Spleen (tissue), 7 donors: ENCODE results near the gene KBTBD3.

Experiments
- POLR2A ChIP-seq, 3 donors: fragments of 450-650 bp; IDR thresholded peaks; one replicate each; pipeline ENCODE4 v1.5.1; 2017; ENCODE audit warnings: antibody characterized with exemption in 3 of 3, mild to moderate bottlenecking in 1 of 3
- TF ChIP-seq, protein P1 (sequence below), 11 experiments: fragments of 200-600 bp in 7 of 11; fragments of 450-650 bp in 4 of 11; sonication (generic) in 4 of 11; IDR thresholded peaks in 8 of 11; conservative IDR thresholded peaks in 3 of 11; 1 replicate in 7 of 11; 2 replicates in 4 of 11; pipeline versions ENCODE4 v1.4.0 to v1.8.0; 2016 to 2021; ENCODE audit warnings: antibody characterized with exemption in 11 of 11, inconsistent platforms in 4 of 11, mild to moderate bottlenecking in 1 of 11
- donor health status: DM: no; HTN: no; CAD: no; lungs with moderate emphysema.
- donor health status: DM: no; HTN: no; CAD: no.
- donor health status: DM: no; HTN: no; CAD: no.

DNA sequence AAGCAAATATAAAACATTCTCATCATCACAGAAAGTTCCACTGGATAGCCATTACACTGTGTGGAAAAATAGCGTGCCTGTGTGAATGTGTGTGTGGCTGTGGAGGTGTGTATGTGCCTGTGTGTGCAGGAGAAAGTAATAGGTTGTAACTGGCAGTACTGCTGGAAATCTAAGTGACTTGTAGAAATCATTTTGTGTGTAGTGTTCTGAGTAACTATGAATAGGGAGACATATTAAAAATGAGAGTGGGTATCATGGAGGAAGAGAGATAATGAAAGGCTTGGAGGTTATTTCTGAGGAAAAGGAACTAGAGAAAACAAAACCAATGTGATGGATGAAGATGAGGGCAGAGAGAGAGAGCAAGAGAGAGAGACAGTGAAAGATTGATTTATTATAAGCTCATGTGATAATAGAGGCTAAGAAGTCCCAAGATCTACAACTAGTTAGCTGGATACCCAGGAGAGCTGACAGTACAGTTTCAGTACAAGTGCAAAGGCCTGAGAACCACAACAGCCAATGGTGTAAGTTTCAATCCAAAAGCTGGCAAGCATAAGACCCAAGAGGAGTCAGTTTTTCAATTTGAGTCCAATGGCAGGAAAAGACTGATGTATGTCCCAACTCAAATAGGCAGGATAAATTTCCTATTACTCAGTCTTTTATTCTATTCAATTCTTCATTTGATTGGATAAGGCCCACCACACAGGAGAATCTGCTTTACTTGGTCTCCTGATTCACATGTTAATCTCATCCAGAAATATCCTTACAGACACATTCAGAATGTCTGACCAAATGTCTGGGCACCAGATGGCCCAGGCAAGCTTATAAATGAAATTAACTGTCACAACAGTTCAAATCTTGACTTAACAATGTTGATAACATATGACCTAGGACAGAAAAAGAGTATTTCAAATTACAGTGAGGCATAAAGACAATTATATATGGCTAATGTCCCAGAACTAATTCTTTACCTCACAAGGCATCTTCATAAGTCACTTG lies 14.9 kb downstream of the KBTBD3 start:
- TF ChIP-seq, protein P1, sequence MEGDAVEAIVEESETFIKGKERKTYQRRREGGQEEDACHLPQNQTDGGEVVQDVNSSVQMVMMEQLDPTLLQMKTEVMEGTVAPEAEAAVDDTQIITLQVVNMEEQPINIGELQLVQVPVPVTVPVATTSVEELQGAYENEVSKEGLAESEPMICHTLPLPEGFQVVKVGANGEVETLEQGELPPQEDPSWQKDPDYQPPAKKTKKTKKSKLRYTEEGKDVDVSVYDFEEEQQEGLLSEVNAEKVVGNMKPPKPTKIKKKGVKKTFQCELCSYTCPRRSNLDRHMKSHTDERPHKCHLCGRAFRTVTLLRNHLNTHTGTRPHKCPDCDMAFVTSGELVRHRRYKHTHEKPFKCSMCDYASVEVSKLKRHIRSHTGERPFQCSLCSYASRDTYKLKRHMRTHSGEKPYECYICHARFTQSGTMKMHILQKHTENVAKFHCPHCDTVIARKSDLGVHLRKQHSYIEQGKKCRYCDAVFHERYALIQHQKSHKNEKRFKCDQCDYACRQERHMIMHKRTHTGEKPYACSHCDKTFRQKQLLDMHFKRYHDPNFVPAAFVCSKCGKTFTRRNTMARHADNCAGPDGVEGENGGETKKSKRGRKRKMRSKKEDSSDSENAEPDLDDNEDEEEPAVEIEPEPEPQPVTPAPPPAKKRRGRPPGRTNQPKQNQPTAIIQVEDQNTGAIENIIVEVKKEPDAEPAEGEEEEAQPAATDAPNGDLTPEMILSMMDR (IDR thresholded peaks at IDR 0.05 in 8 of 11, conservative IDR thresholded peaks at IDR 0.05 in 3 of 11) = no peak
- no peak for TF ChIP-seq POLR2A (IDR thresholded peaks at IDR 0.05)
